A549 (cell line): ENCODE measurements around the gene COX7B. TPM values are rescaled to one million over a fixed set of nuclear protein-coding genes. Genes with fewer than 3 reads are reported as not detected.

Source experiments
- ATAC-seq, 2 experiments: fragments of 200-7000 bp in 1 of 2; fragments of >200 bp in 1 of 2; cut with Nextera tagmentation in 1 of 2; cut with Tn5 transposase in 1 of 2; 3 replicates each; pipeline versions ENCODE4 v1.8.0 to v1.9.1; 2018 to 2020; ENCODE audit warnings: mild to moderate bottlenecking in 1 of 2, moderate library complexity in 1 of 2
- CTCF ChIA-PET: fragments of 300-600 bp; sonication (Branson Sonifier 250); formaldehyde crosslinking; extraction: SDS; loops from one replicate; lab custom pipeline; 2021; ENCODE audit warnings: antibody characterized with exemption, inconsistent platforms; lab: Yijun Ruan, JAX
- POLR2A ChIA-PET: fragments of 350-600 bp; formaldehyde crosslinking; extraction: SDS; loops from one replicate; lab custom pipeline; 2021; ENCODE audit warnings: antibody characterized with exemption, inconsistent platforms; lab: Yijun Ruan, JAX
- DNase-seq, 2 experiments: peaks; one replicate each; pipeline versions ENCODE4 v3.0.0 to v3.0.0-alpha.2; 2011 to 2016; ENCODE audit warnings: low read depth in 1 of 2, low spot score in 1 of 2
- FAIRE-seq: peaks from 2 replicates; lab custom pipeline; 2011; peaks lifted over from hg19 to GRCh38; lab: Jason Lieb, UNC
- H3K27ac ChIP-seq, 2 experiments: fragments of >200 bp; sonication (Bioruptor Twin); formaldehyde crosslinking; 3 replicates each; pipeline ENCODE4 v1.5.1; 2016 to 2017
- H3K4me1 ChIP-seq: fragments of >200 bp; sonication (Bioruptor Twin); formaldehyde crosslinking; 3 replicates; pipeline ENCODE4 v1.6.1; 2016
- H3K4me2 ChIP-seq: fragments of >200 bp; sonication (Bioruptor Twin); formaldehyde crosslinking; 3 replicates; pipeline ENCODE4 v1.6.1; 2016
- H3K4me3 ChIP-seq: fragments of >200 bp; sonication (Bioruptor Twin); formaldehyde crosslinking; 3 replicates; pipeline ENCODE4 v1.5.1; 2016
- H3K9me3 ChIP-seq: fragments of >200 bp; sonication (Bioruptor Twin); formaldehyde crosslinking; 3 replicates; pipeline ENCODE4 v1.6.1; 2016
- BHLHE40 ChIP-seq: IDR thresholded peaks from 2 replicates; pipeline ENCODE4 v1.6.1; 2012; ENCODE audit warnings: low read depth, low read length, inconsistent platforms
- CBX2 ChIP-seq: fragments of 200-600 bp; sonication (generic); IDR thresholded peaks from 2 replicates; pipeline ENCODE4 v1.6.1; 2016; ENCODE audit warnings: low read depth, mild to moderate bottlenecking, borderline replicate concordance
- CBX8 ChIP-seq: fragments of 200-600 bp; sonication (generic); IDR thresholded peaks from 2 replicates; pipeline ENCODE4 v1.6.1; 2016
- CEBPB ChIP-seq, 2 experiments: fragments of >200 bp in 1 of 2; sonication (Bioruptor Twin) in 1 of 2; formaldehyde crosslinking in 1 of 2; IDR thresholded peaks; 2 replicates each; pipeline ENCODE4 v1.6.1; 2012 to 2016
- CHD2 ChIP-seq: fragments of 150-350 bp; IDR thresholded peaks from 2 replicates; pipeline ENCODE4 v1.6.1; 2014; ENCODE audit warnings: low read length; ENCODE audit not compliant: partially characterized antibody
- CHD4 ChIP-seq: fragments of 200-600 bp; sonication (generic); IDR thresholded peaks from 2 replicates; pipeline ENCODE4 v1.6.1; 2016; ENCODE audit warnings: antibody characterized with exemption, mild to moderate bottlenecking, borderline replicate concordance
- EHMT2 ChIP-seq: fragments of 200-600 bp; sonication (generic); IDR thresholded peaks from 2 replicates; pipeline ENCODE4 v1.6.1; 2016; ENCODE audit warnings: antibody characterized with exemption, low read depth, mild to moderate bottlenecking, moderate library complexity
- ESRRA ChIP-seq: fragments of 150-350 bp; IDR thresholded peaks from 2 replicates; pipeline ENCODE4 v1.6.1; 2014; ENCODE audit warnings: mild to moderate bottlenecking, low read length, borderline replicate concordance
- FOSL2 ChIP-seq, 2 experiments: fragments of 450-650 bp in 1 of 2; fragments of >200 bp in 1 of 2; sonication (Bioruptor Twin) in 1 of 2; formaldehyde crosslinking; IDR thresholded peaks; 2 replicates each; pipeline versions ENCODE4 v1.5.0 to v1.6.1; 2016 to 2020; ENCODE audit warnings: mild to moderate bottlenecking in 1 of 2, moderate library complexity in 1 of 2
- FOXS1 ChIP-seq: fragments of 250-450 bp; sonication (Bioruptor Pico); IDR thresholded peaks from 2 replicates; pipeline ENCODE4 v1.5.0; 2020; ENCODE audit warnings: mild to moderate bottlenecking, moderate library complexity
- GATA3 ChIP-seq: IDR thresholded peaks from 2 replicates; pipeline ENCODE4 v1.6.1; 2012; ENCODE audit warnings: borderline replicate concordance
- HDAC2 ChIP-seq: fragments of 200-600 bp; sonication (generic); IDR thresholded peaks from 2 replicates; pipeline ENCODE4 v1.6.1; 2016
- HOXB13 ChIP-seq: fragments of 250-450 bp; sonication (Bioruptor Pico); IDR thresholded peaks from 2 replicates; pipeline ENCODE4 v1.5.0; 2020; ENCODE audit warnings: low read depth, mild to moderate bottlenecking, moderate library complexity
- JUN ChIP-seq, 2 experiments: fragments of >200 bp; sonication (Bioruptor Twin); formaldehyde crosslinking; IDR thresholded peaks; 2 replicates in 1 of 2; 3 replicates in 1 of 2; pipeline ENCODE4 v1.6.1; 2016 to 2017
- JUNB ChIP-seq: fragments of >200 bp; sonication (Bioruptor Twin); formaldehyde crosslinking; IDR thresholded peaks from 2 replicates; pipeline ENCODE4 v1.6.1; 2016
- KDM5A ChIP-seq: fragments of 200-600 bp; sonication (generic); IDR thresholded peaks from 2 replicates; pipeline ENCODE4 v1.6.1; 2016; ENCODE audit warnings: antibody characterized with exemption, mild to moderate bottlenecking
- MAFK ChIP-seq: fragments of 450-650 bp; IDR thresholded peaks from 2 replicates; pipeline ENCODE4 v1.6.1; 2014; ENCODE audit not compliant: partially characterized antibody
- MAZ ChIP-seq: fragments of 150-350 bp; IDR thresholded peaks from 2 replicates; pipeline ENCODE4 v1.6.1; 2014; ENCODE audit warnings: antibody characterized with exemption, low read depth, low read length, borderline replicate concordance
- NFE2L2 ChIP-seq: fragments of 150-350 bp; conservative IDR thresholded peaks from 2 replicates; pipeline ENCODE4 v1.6.1; 2014; ENCODE audit warnings: low read length
- PHF8 ChIP-seq: fragments of 200-600 bp; sonication (generic); IDR thresholded peaks from 2 replicates; pipeline ENCODE4 v1.6.1; 2016; ENCODE audit warnings: low read depth, mild to moderate bottlenecking, antibody characterized with exemption, moderate library complexity, borderline replicate concordance
- POLR2A ChIP-seq: IDR thresholded peaks from 2 replicates; pipeline ENCODE4 v1.6.1; 2012; ENCODE audit warnings: mild to moderate bottlenecking, low read length
- RAD21 ChIP-seq, 2 experiments: fragments of >200 bp in 1 of 2; sonication (Bioruptor Twin) in 1 of 2; formaldehyde crosslinking in 1 of 2; IDR thresholded peaks in 1 of 2; conservative IDR thresholded peaks in 1 of 2; 2 replicates in 1 of 2; 3 replicates in 1 of 2; pipeline ENCODE4 v1.6.1; 2012 to 2018; ENCODE audit warnings: inconsistent platforms in 1 of 2
- RCOR1 ChIP-seq: fragments of 150-350 bp; IDR thresholded peaks from 2 replicates; pipeline ENCODE4 v1.6.1; 2014; ENCODE audit warnings: antibody characterized with exemption, low read length, low read depth
- RFX5 ChIP-seq: fragments of 450-650 bp; IDR thresholded peaks from 2 replicates; pipeline ENCODE4 v1.7.1; 2014; ENCODE audit warnings: antibody characterized with exemption, mild to moderate bottlenecking, moderate library complexity
- RNF2 ChIP-seq: fragments of 200-600 bp; sonication (generic); IDR thresholded peaks from 2 replicates; pipeline ENCODE4 v1.6.1; 2016; ENCODE audit warnings: low read depth, mild to moderate bottlenecking, antibody characterized with exemption, moderate library complexity, borderline replicate concordance
- SMC3 ChIP-seq: fragments of >200 bp; sonication (Bioruptor Twin); formaldehyde crosslinking; IDR thresholded peaks from 3 replicates; pipeline ENCODE4 v1.6.1; 2018; ENCODE audit warnings: inconsistent platforms
- TFCP2L1 ChIP-seq: fragments of 250-450 bp; sonication (Bioruptor Pico); IDR thresholded peaks from 2 replicates; pipeline ENCODE4 v1.5.0; 2021; ENCODE audit warnings: mild to moderate bottlenecking
- ZFP36 ChIP-seq: fragments of 450-650 bp; IDR thresholded peaks from 2 replicates; pipeline ENCODE4 v1.6.1; 2014; ENCODE audit warnings: borderline replicate concordance; ENCODE audit not compliant: partially characterized antibody
- ZSCAN20 ChIP-seq: fragments of 250-450 bp; sonication (Bioruptor Pico); IDR thresholded peaks from 2 replicates; pipeline ENCODE4 v1.8.0; 2022; ENCODE audit warnings: mild to moderate bottlenecking, moderate library complexity
- WGBS: methylation state at CpG from one replicate; pipeline ENCODE4 v1.1.6; 2017; ENCODE audit errors: missing lambda C conversion rate; 5-methylcytosine and 5-hydroxymethylcytosine counted together
- polyA plus RNA-seq, 4 experiments: library from polyadenylated mRNA; depleted of rRNA in 3 of 4; stranded (reverse); fragments of >200 nt; fragmentation: RNase III in 1 of 4; extraction: RNeasy Plus Mini Kit Qiagen cat#74134 plus additional on column Dnase treatment in 1 of 4; gene quantifications; 2 replicates in 3 of 4; 3 replicates in 1 of 4; pipeline ENCODE4 v1.2.3, GENCODE V29; 2011 to 2017
- TF ChIP-seq, protein P1 (sequence below): fragments of >200 bp; sonication (Bioruptor Twin); formaldehyde crosslinking; IDR thresholded peaks from 3 replicates; pipeline ENCODE4 v1.6.1; 2016
- TF ChIP-seq, protein P2 (sequence below): fragments of 200-600 bp; sonication (generic); IDR thresholded peaks from 2 replicates; pipeline ENCODE4 v1.6.1; 2016; ENCODE audit warnings: antibody characterized with exemption, mild to moderate bottlenecking, moderate library complexity
- TF ChIP-seq, protein P3 (sequence below): fragments of 250-450 bp; sonication (Bioruptor Pico); IDR thresholded peaks from 2 replicates; pipeline ENCODE4 v1.5.0; 2020; ENCODE audit warnings: low read depth, mild to moderate bottlenecking, moderate library complexity
- TF ChIP-seq, protein P4 (sequence below): fragments of >200 bp; sonication (Bioruptor Twin); formaldehyde crosslinking; IDR thresholded peaks from 2 replicates; pipeline ENCODE4 v1.6.1; 2016
- TF ChIP-seq, protein P5 (sequence below): IDR thresholded peaks from 2 replicates; pipeline ENCODE4 v1.6.1; 2012

COX7B gene
- polyA plus RNA-seq, 2 of the 4 experiments (the other 2 are of a cell fraction) = 792 to 1,133 TPM

DNA sequence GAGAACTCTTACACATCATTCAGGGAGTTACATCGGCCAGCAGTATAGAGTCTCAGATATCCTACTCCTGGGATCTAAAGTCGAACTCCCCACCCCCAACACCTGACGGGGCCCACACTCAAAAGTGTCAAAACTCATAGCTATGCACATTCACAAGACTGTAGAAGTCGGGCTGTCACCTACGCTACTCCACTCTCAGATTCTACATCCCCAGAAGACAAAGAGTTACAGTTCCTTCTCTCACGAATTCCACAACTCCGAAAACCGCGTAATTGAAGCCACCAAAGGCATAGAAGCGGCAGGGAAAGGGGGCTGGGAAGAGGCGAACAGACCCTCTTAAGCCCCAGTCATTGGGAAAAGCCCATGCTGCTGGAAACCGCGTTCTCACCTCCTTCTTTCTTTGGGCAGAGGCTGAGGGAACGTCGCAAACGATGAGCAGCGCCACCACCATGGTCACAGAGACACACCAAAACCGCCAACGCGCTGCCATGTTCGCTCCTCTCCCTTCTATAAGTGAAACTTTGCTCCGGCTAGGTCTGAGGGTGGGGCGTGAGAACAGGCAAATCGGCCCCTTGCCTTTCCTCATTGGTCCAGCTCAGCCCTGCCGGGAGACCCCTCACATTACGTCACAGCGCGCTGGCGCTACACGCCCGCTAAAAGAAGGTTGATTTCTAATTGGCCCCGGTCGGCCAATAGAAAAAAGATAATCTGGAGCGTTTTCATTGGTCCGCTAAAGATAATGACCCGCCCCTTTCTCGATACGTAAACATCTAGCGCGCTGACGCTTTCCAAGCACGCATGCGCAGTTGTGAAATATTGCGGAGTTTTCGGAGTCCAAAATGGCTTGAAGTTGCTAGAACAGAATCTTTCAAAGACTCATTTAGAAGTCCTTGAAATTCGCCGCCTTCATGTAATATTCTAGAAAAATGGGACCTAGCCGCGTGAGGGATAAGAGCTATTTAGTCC, 4.1 kb upstream of the COX7B start, which contains the start of gene MAGT1:
MAGT1 (minus strand) TSS at position 515 of the 966 bp plus-strand sequence; CDS start at position 490, 25 bp downstream.
- FAIRE-seq = peak; percentile 92
- ATAC-seq = peak; percentile 96 to 98
- peak; percentile 84 to 97 for DNase-seq
- H3K27ac ChIP-seq = peak within 1 kb of the TSS; percentile 83 to 95
- 0 out of 3 replicates have a peak, but pooled peaks cover 8% of the 10 kb centered on the region for H3K4me1 ChIP-seq
- ChIA-PET POLR2A (interaction anchor here (0.6 to 1.2 kb wide), 3 partner anchors 10 to 244 kb away, joined by 3 to 9 read pairs (median 4); partner anchors contain the start of gene TAF9B), CTCF (interaction anchor here (1.6 to 3.3 kb wide), 2 partner anchors 130 to 135 kb away, joined by 3 to 11 read pairs; no protein-coding TSS in a partner anchor)
- no peaks in the 10 kb centered on the region for H3K9me3 ChIP-seq
- H3K4me2 ChIP-seq = peak within 1 kb of the TSS; percentile 74
- peak within 1 kb of the TSS; percentile 77 for H3K4me3 ChIP-seq
- WGBS = 1% methylated on average over 47 of the region's 49 CpGs
- TF ChIP-seq POLR2A (peak; percentile 85), CBX8 (no peak), JUN (IDR thresholded peaks at IDR 0.05) (peak; percentile 23 to 41; a peak in 3 of 5 replicates), HOXB13 (CRISPR knock-in tag) (no peak), MAZ (no peak), NFE2L2 (no peak), PHF8 (peak; percentile 81), ZFP36 (no peak), KDM5A (peak; percentile 65; the same call in 1 of the 2 replicates), FOXS1 (CRISPR knock-in tag) (no peak), RNF2 (no peak), CBX2 (no peak), CEBPB (IDR thresholded peaks at IDR 0.05) (peak in 1 of 2 experiments; percentile 59; a peak in 2 of 4 replicates), CHD4 (no peak), TFCP2L1 (CRISPR knock-in tag) (no peak), HDAC2 (no peak), GATA3 (no peak), MAFK (no peak), JUNB (no peak), RFX5 (peak; percentile 83; the same call in 1 of the 2 replicates), BHLHE40 (no peak), CHD2 (no peak), ZSCAN20 (CRISPR knock-in tag) (no peak), RCOR1 (no peak), SMC3 (no peak), EHMT2 (no peak), ESRRA (no peak), FOSL2 (IDR thresholded peaks at IDR 0.05) (no peak), FOSL2 (CRISPR knock-in tag; IDR thresholded peaks at IDR 0.05) (no peak), RAD21 (conservative IDR thresholded peaks at IDR 0.05 in 1 of 2, IDR thresholded peaks at IDR 0.05 in 1 of 2) (no peak)
- TF ChIP-seq, protein P1, sequence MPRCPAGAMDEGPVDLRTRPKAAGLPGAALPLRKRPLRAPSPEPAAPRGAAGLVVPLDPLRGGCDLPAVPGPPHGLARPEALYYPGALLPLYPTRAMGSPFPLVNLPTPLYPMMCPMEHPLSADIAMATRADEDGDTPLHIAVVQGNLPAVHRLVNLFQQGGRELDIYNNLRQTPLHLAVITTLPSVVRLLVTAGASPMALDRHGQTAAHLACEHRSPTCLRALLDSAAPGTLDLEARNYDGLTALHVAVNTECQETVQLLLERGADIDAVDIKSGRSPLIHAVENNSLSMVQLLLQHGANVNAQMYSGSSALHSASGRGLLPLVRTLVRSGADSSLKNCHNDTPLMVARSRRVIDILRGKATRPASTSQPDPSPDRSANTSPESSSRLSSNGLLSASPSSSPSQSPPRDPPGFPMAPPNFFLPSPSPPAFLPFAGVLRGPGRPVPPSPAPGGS = 0 out of 3 replicates have a peak, but pooled peaks have one; percentile 51
- TF ChIP-seq, protein P2, sequence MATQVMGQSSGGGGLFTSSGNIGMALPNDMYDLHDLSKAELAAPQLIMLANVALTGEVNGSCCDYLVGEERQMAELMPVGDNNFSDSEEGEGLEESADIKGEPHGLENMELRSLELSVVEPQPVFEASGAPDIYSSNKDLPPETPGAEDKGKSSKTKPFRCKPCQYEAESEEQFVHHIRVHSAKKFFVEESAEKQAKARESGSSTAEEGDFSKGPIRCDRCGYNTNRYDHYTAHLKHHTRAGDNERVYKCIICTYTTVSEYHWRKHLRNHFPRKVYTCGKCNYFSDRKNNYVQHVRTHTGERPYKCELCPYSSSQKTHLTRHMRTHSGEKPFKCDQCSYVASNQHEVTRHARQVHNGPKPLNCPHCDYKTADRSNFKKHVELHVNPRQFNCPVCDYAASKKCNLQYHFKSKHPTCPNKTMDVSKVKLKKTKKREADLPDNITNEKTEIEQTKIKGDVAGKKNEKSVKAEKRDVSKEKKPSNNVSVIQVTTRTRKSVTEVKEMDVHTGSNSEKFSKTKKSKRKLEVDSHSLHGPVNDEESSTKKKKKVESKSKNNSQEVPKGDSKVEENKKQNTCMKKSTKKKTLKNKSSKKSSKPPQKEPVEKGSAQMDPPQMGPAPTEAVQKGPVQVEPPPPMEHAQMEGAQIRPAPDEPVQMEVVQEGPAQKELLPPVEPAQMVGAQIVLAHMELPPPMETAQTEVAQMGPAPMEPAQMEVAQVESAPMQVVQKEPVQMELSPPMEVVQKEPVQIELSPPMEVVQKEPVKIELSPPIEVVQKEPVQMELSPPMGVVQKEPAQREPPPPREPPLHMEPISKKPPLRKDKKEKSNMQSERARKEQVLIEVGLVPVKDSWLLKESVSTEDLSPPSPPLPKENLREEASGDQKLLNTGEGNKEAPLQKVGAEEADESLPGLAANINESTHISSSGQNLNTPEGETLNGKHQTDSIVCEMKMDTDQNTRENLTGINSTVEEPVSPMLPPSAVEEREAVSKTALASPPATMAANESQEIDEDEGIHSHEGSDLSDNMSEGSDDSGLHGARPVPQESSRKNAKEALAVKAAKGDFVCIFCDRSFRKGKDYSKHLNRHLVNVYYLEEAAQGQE = no peak
- TF ChIP-seq, protein P3, sequence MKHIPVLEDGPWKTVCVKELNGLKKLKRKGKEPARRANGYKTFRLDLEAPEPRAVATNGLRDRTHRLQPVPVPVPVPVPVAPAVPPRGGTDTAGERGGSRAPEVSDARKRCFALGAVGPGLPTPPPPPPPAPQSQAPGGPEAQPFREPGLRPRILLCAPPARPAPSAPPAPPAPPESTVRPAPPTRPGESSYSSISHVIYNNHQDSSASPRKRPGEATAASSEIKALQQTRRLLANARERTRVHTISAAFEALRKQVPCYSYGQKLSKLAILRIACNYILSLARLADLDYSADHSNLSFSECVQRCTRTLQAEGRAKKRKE (CRISPR knock-in tag) = no peak
- TF ChIP-seq, protein P4, sequence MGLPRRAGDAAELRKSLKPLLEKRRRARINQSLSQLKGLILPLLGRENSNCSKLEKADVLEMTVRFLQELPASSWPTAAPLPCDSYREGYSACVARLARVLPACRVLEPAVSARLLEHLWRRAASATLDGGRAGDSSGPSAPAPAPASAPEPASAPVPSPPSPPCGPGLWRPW = no peak
- TF ChIP-seq, protein P5, sequence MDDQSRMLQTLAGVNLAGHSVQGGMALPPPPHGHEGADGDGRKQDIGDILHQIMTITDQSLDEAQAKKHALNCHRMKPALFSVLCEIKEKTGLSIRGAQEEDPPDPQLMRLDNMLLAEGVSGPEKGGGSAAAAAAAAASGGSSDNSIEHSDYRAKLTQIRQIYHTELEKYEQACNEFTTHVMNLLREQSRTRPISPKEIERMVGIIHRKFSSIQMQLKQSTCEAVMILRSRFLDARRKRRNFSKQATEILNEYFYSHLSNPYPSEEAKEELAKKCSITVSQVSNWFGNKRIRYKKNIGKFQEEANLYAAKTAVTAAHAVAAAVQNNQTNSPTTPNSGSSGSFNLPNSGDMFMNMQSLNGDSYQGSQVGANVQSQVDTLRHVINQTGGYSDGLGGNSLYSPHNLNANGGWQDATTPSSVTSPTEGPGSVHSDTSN = no peak
